HCT116 (cell line): ENCODE data around the gene SET. TPM values are rescaled to one million over a fixed set of nuclear protein-coding genes. Genes with fewer than 3 reads are reported as not detected.

Experiments
- ATAC-seq: fragments of 200-7000 bp; cut with Tn5 transposase; 2 replicates; pipeline ENCODE4 v1.9.1; 2020; ENCODE audit warnings: mild to moderate bottlenecking, moderate library complexity
- BruUV-seq: library from RNA; stranded (reverse); fragments of 400-500 nt; replicated peaks from 2 replicates; lab custom pipeline; 2021; lab: Mats Ljungman, UMichigan
- CTCF ChIA-PET: fragments of 300-600 bp; sonication (Branson Sonifier 250); formaldehyde crosslinking; loops from one replicate; lab custom pipeline; 2021; ENCODE audit warnings: antibody characterized with exemption; lab: Charles Lee
- POLR2A ChIA-PET: fragments of 300-600, 350-600 bp; sonication (Branson Sonifier 250); formaldehyde crosslinking; loops from one replicate; lab custom pipeline; 2021; ENCODE audit warnings: antibody characterized with exemption; lab: Charles Lee
- RAD21 ChIA-PET, 2 experiments: fragments of 300-600 bp; sonication (Branson Sonifier 250); formaldehyde crosslinking; loops; one replicate each; lab custom pipeline; 2023; ENCODE audit warnings: low total read pairs in 2 of 2; ENCODE audit not compliant: uncharacterized antibody in 2 of 2, unreplicated experiment in 2 of 2, low non-redundant PET in 1 of 2; lab: Charles Lee
- DNase-seq: peaks from one replicate; pipeline ENCODE4 v3.0.0-alpha.2; 2010; ENCODE audit warnings: low read depth, low spot score
- H2AFZ ChIP-seq: fragments of 200-600 bp; shearing (Covaris generic), sonication (generic); 2 replicates; pipeline ENCODE4 v1.6.1; 2017; ENCODE audit warnings: low read depth, mixed run types, mixed read lengths, antibody characterized with exemption, low read length; ENCODE audit not compliant: poor library complexity, severe bottlenecking
- H3K27ac ChIP-seq: 2 replicates; pipeline ENCODE4 v1.5.1; 2012; ENCODE audit warnings: low read depth, low read length
- H3K27me3 ChIP-seq: fragments of 200-600 bp; sonication (generic); 2 replicates; pipeline ENCODE4 v1.6.1; 2016; ENCODE audit warnings: mixed run types, low read length, mixed read lengths; ENCODE audit not compliant: insufficient read depth
- H3K36me3 ChIP-seq, 2 experiments: fragments of 200-500 bp in 1 of 2; fragments of 200-600 bp in 1 of 2; sonication (Bioruptor generic) in 1 of 2; sonication (generic) in 1 of 2; 2 replicates each; pipeline versions ENCODE4 v1.5.1 to v1.6.1; 2014 to 2016; ENCODE audit warnings: low read length in 2 of 2, inconsistent platforms in 1 of 2, mixed read lengths in 1 of 2, mixed run types in 1 of 2; ENCODE audit not compliant: insufficient read depth in 2 of 2, control insufficient read depth in 1 of 2
- H3K4me1 ChIP-seq, 2 experiments: fragments of 200-600 bp in 1 of 2; sonication (generic) in 1 of 2; 2 replicates each; pipeline versions ENCODE4 v1.5.1 to v1.6.1; 2012 to 2017; ENCODE audit warnings: low read length in 2 of 2, inconsistent platforms in 1 of 2, mild to moderate bottlenecking in 1 of 2, mixed read lengths in 1 of 2, mixed run types in 1 of 2, moderate library complexity in 1 of 2; ENCODE audit not compliant: insufficient read depth in 2 of 2, control insufficient read depth in 1 of 2
- H3K4me2 ChIP-seq: fragments of 200-600 bp; sonication (generic); 2 replicates; pipeline ENCODE4 v1.6.1; 2017; ENCODE audit warnings: mixed run types, low read length, mixed read lengths
- H3K4me3 ChIP-seq, 2 experiments: fragments of 200-600 bp in 1 of 2; sonication (generic) in 1 of 2; replicated peaks in 1 of 2; 2 replicates each; pipeline ENCODE4 v1.5.1; 2011 to 2016; ENCODE audit warnings: low read length in 2 of 2, control low read depth in 1 of 2, low read depth in 1 of 2, mild to moderate bottlenecking in 1 of 2, mixed read lengths in 1 of 2, mixed run types in 1 of 2
- H3K79me2 ChIP-seq: fragments of 200-600 bp; sonication (generic); 2 replicates; pipeline ENCODE4 v1.6.1; 2017; ENCODE audit warnings: mild to moderate bottlenecking, mixed run types, low read length, moderate library complexity, mixed read lengths; ENCODE audit not compliant: insufficient read depth
- H3K9ac ChIP-seq: fragments of 200-600 bp; sonication (generic); 2 replicates; pipeline ENCODE4 v1.6.1; 2016; ENCODE audit warnings: low read length, mixed read lengths
- H3K9me2 ChIP-seq: fragments of 200-600 bp; sonication (generic), shearing (Covaris generic); 2 replicates; pipeline ENCODE4 v1.6.1; 2017; ENCODE audit warnings: mixed run types, mild to moderate bottlenecking, moderate library complexity; ENCODE audit not compliant: insufficient read depth
- H3K9me3 ChIP-seq, 2 experiments: fragments of 200-500 bp in 1 of 2; fragments of 200-600 bp in 1 of 2; sonication (Bioruptor generic) in 1 of 2; sonication (generic) in 1 of 2; 2 replicates each; pipeline ENCODE4 v1.6.1; 2014 to 2017; ENCODE audit warnings: low read length in 2 of 2, mixed read lengths in 2 of 2, inconsistent platforms in 1 of 2, low read depth in 1 of 2, mild to moderate bottlenecking in 1 of 2, mixed run types in 1 of 2, moderate library complexity in 1 of 2; ENCODE audit not compliant: control insufficient read depth in 1 of 2, insufficient read depth in 1 of 2
- H4K20me1 ChIP-seq: fragments of 200-600 bp; sonication (generic), shearing (Covaris generic); 2 replicates; pipeline ENCODE4 v1.6.1; 2017; ENCODE audit warnings: mixed run types, mild to moderate bottlenecking, moderate library complexity; ENCODE audit not compliant: insufficient read depth
- ATF3 ChIP-seq: IDR thresholded peaks from 2 replicates; pipeline ENCODE4 v1.6.1; 2012
- CBX3 ChIP-seq: IDR thresholded peaks from 2 replicates; pipeline ENCODE4 v1.6.1; 2012; ENCODE audit warnings: low read depth
- CEBPB ChIP-seq: IDR thresholded peaks from 2 replicates; pipeline ENCODE4 v1.6.1; 2012; ENCODE audit warnings: low read depth
- EGR1 ChIP-seq: IDR thresholded peaks from 2 replicates; pipeline ENCODE4 v1.6.1; 2012; ENCODE audit warnings: low read depth
- ELF1 ChIP-seq: IDR thresholded peaks from 2 replicates; pipeline ENCODE4 v1.6.1; 2012; ENCODE audit warnings: low read depth, borderline replicate concordance
- EZH2 ChIP-seq: fragments of 200-600 bp; sonication (generic); IDR thresholded peaks from 2 replicates; pipeline ENCODE4 v1.6.1; 2017; ENCODE audit warnings: antibody characterized with exemption, mixed run types
- EZH2phosphoT487 ChIP-seq: fragments of 200-600 bp; IDR thresholded peaks from 2 replicates; pipeline ENCODE4 v1.6.1; 2018; ENCODE audit warnings: antibody characterized with exemption, borderline replicate concordance
- MAX ChIP-seq: IDR thresholded peaks from 2 replicates; pipeline ENCODE4 v1.6.1; 2012
- POLR2A ChIP-seq: IDR thresholded peaks from 2 replicates; pipeline ENCODE4 v1.7.0; 2011; ENCODE audit warnings: borderline replicate concordance; ENCODE audit not compliant: insufficient read depth, insufficient read length; ENCODE audit errors: extremely low read depth
- POLR2AphosphoS5 ChIP-seq: IDR thresholded peaks from 2 replicates; pipeline ENCODE4 v1.6.1; 2011; ENCODE audit warnings: mild to moderate bottlenecking, low read depth, low read length, moderate library complexity
- RAD21 ChIP-seq: IDR thresholded peaks from 2 replicates; pipeline ENCODE4 v1.6.1; 2012; ENCODE audit warnings: low read depth, mild to moderate bottlenecking
- SP1 ChIP-seq: IDR thresholded peaks from 2 replicates; pipeline ENCODE4 v1.6.1; 2012; ENCODE audit warnings: low read depth
- SRF ChIP-seq: IDR thresholded peaks from 2 replicates; pipeline ENCODE4 v1.6.1; 2012; ENCODE audit warnings: low read depth
- TCF7L2 ChIP-seq: IDR thresholded peaks from 2 replicates; pipeline ENCODE4 v1.7.0; 2011; ENCODE audit warnings: borderline replicate concordance, inconsistent platforms; ENCODE audit not compliant: insufficient read depth, insufficient read length; ENCODE audit errors: extremely low read depth
- YY1 ChIP-seq: IDR thresholded peaks from 2 replicates; pipeline ENCODE4 v1.6.1; 2011; ENCODE audit warnings: low read length, low read depth, moderate library complexity, mild to moderate bottlenecking; ENCODE audit not compliant: insufficient replicate concordance; ENCODE audit errors: extremely low read depth
- ZBTB33 ChIP-seq: IDR thresholded peaks from 2 replicates; pipeline ENCODE4 v1.6.1; 2011; ENCODE audit warnings: mild to moderate bottlenecking, low read length, moderate library complexity; ENCODE audit not compliant: insufficient replicate concordance; ENCODE audit errors: extremely low read depth
- ZNF274 ChIP-seq: fragments of 200-500 bp; sonication (Bioruptor generic); IDR thresholded peaks from 2 replicates; pipeline ENCODE4 v1.6.1; 2014; ENCODE audit warnings: mild to moderate bottlenecking, low read depth, low read length, inconsistent platforms
- intact Hi-C: fragments of 100-400 bp; cut with micrococcal nuclease; formaldehyde crosslinking; loops from 2 replicates; pipeline ENCODE4 v1.10.0; 2022
- total RNA-seq: library from RNA; stranded (reverse); gene quantifications from one replicate; pipeline ENCODE4 v1.2.1, GENCODE V29; 2021; ENCODE audit not compliant: unreplicated experiment

Gene SET
- total RNA-seq, 1 experiment from 2014 or later, result 595 TPM

- CTCF ChIA-PET, result no interaction called here
- no peaks in the 10 kb centered on the region for H3K4me1 ChIP-seq
- H3K27ac ChIP-seq, result no peak overlapping the region
- BruUV-seq, result no TSS peak
- POLR2A ChIA-PET, result no interaction called here
- H3K27me3 ChIP-seq, result no peaks in the 10 kb centered on the region
- H4K20me1 ChIP-seq, result no peaks in the 10 kb centered on the region
- DNase-seq (no peak), ATAC-seq (no peak)
- H2AFZ ChIP-seq, result no peak overlapping the region
- no peak overlapping the region for H3K4me3 ChIP-seq
- RAD21 ChIA-PET, result no interaction called here
- peaks cover 5 to 11% of the 10 kb centered on the region in 2 experiments for H3K36me3 ChIP-seq
- TF ChIP-seq SRF (no peak), YY1 (no peak), ZNF274 (no peak), POLR2A (no peak), CEBPB (no peak), ELF1 (no peak), RAD21 (no peak), MAX (no peak), ATF3 (no peak), EGR1 (no peak), TCF7L2 (no peak), ZBTB33 (no peak), SP1 (no peak), POLR2AphosphoS5 (no peak), EZH2phosphoT487 (no peak), CBX3 (no peak), EZH2 (no peak)
- H3K4me2 ChIP-seq, result no peak overlapping the region
- no peak overlapping the region for H3K9ac ChIP-seq
- H3K9me3 ChIP-seq, result no peaks in the 10 kb centered on the region
- H3K79me2 ChIP-seq, result no peaks in the 10 kb centered on the region
- no peaks in the 10 kb centered on the region for H3K9me2 ChIP-seq
- intact Hi-C loops, result no loop called here
Measured at GRCh38 chr9:128713941-128714573, 25.0 kb downstream of the SET start.
